ENCODE results near the gene CHMP6. TPM values are rescaled to one million over a fixed set of nuclear protein-coding genes. Genes with fewer than 3 reads are reported as not detected.
"Not testable (repeated sequence)": the region's sequence is repeated elsewhere in the genome, so short reads cannot be mapped to it uniquely, and the experiment has no call there.

The CHMP6 gene
- polyA plus RNA-seq, 1 experiment, result 27.3 TPM

DNA sequence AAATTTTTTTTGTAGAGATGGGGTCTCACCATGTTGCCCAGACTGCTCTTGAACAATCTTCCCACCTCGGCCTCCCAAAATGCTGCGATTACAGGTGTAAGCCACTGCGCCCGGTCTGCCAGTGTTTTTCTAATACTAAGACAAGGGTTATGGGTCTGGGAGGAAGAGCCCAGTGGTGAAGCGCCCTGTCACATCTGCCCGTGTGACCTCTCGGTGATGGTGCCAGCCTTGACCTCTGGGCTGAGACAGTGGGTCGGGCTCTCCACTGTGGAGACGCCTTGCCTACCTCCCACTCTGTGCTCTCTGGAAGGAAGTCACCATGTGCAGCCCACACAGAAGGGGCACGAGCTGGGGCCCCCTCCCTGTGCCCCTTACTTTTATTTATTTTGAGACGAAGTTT lies 38.2 kb downstream of the CHMP6 start:
- peaks cover 9% of the 10 kb centered on the region; the same call in 1 of the 2 replicates for H3K9me3 ChIP-seq (ENCODE audit: control insufficient read depth, insufficient read depth, low read length)
- no peak for DNase-seq (ENCODE audit: low read depth, low spot score)
- H3K4me3 ChIP-seq (ENCODE audit: low read depth, low read length), result no peak overlapping the region
- ChIA-PET POLR2A (interaction anchor here (0.7 kb wide), 1 partner anchor 40 kb away, joined by 3 read pairs; no protein-coding TSS in a partner anchor), CTCF (no interaction called here)
- TF ChIP-seq, protein P1, sequence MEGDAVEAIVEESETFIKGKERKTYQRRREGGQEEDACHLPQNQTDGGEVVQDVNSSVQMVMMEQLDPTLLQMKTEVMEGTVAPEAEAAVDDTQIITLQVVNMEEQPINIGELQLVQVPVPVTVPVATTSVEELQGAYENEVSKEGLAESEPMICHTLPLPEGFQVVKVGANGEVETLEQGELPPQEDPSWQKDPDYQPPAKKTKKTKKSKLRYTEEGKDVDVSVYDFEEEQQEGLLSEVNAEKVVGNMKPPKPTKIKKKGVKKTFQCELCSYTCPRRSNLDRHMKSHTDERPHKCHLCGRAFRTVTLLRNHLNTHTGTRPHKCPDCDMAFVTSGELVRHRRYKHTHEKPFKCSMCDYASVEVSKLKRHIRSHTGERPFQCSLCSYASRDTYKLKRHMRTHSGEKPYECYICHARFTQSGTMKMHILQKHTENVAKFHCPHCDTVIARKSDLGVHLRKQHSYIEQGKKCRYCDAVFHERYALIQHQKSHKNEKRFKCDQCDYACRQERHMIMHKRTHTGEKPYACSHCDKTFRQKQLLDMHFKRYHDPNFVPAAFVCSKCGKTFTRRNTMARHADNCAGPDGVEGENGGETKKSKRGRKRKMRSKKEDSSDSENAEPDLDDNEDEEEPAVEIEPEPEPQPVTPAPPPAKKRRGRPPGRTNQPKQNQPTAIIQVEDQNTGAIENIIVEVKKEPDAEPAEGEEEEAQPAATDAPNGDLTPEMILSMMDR (IDR thresholded peaks at IDR 0.05; ENCODE audit: low read depth, low read length), result no peak
- peaks cover 31% of the 10 kb centered on the region for H3K27me3 ChIP-seq (ENCODE audit: control insufficient read depth, insufficient read depth, low read length)
- no peak overlapping the region for H3K27ac ChIP-seq (ENCODE audit: low read depth, low read length)

DNA sequence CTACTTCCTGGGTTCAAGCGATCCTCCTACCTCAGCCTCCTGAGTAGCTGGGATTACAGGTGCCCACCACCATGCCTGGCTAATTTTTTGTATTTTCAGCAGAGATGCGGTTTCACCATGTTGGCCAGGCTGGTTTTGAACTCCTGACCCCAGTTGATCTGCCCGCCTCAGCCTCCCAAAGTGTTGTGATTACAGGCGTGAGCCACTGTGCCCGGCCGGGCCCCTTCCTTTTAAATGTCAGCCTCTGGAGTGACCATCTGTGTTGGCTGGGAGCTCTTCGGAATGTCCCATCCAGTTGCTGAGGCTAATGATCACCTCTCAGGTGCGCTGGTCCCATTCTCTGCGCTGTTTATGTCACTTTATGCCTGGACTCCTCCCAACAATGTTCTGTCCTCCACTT lies 38.7 kb downstream of the CHMP6 start:
- POLR2A ChIA-PET, result interaction anchor here (0.7 kb wide), 1 partner anchor 40 kb away, joined by 3 read pairs; no protein-coding TSS in a partner anchor
- H3K27ac ChIP-seq (ENCODE audit: low read depth, low read length); H3K9me3 ChIP-seq (ENCODE audit: control insufficient read depth, insufficient read depth, low read length); H3K4me3 ChIP-seq (ENCODE audit: low read depth, low read length); CTCF ChIA-PET; DNase-seq (ENCODE audit: low read depth, low spot score): not testable (repeated sequence)
- peaks cover 27% of the 10 kb centered on the region for H3K27me3 ChIP-seq (ENCODE audit: control insufficient read depth, insufficient read depth, low read length)

DNA sequence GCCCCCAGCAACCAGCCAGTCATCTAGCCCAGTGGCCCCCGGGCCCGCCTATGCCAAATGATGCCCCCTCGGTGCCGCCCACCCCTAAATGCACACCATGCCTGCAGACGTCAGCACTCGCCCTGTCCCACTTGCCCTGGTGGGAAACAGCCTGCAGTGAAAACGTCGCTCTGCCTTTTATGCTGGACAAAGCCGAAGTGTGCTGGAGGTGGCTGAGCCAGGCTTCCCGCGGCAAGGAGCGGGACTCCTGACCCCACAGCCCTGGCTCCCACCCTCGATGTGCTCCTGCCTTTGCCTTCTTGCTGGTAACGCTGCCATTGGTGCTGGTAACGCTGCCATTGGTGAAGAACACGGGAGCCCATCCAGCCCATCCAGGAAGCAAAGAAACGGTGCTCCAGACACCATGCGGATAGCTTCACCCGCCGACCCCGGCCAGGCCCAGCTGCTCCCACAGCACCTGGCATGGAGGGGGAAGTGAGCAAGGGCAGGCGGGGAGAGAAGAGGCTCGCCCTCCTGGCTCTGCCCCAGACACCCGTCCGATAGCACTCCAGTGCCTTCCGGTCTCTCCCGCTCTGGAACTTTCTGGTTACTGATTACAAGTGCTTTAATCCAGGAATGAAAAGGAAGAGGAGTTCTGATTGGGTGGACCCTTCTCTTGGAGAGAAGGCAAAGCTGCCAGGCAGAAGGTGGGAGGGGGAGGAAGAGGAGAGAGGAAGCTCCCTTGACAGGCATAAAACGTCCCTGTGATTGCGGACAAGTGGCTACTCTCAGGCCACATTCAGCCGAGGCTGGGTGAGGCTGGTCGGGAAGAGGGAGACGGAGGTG lies 39.3 kb downstream of the CHMP6 start:
- Histone ChIP-seq H3K4me3 (ENCODE audit: low read depth, low read length) (no peak overlapping the region), H3K27ac (ENCODE audit: low read depth, low read length) (no peak overlapping the region), H3K9me3 (ENCODE audit: control insufficient read depth, insufficient read depth, low read length) (peaks cover 10% of the 10 kb centered on the region; the same call in 1 of the 2 replicates), H3K27me3 (ENCODE audit: control insufficient read depth, insufficient read depth, low read length) (peaks cover 21% of the 10 kb centered on the region)
- TF ChIP-seq, protein P1 (IDR thresholded peaks at IDR 0.05; ENCODE audit: low read depth, low read length), result no peak
- DNase-seq (ENCODE audit: low read depth, low spot score), result no peak
- CTCF ChIA-PET, result no interaction called here
- POLR2A ChIA-PET, result interaction anchor here (0.7 kb wide), 1 partner anchor 41 kb away, joined by 3 read pairs; no protein-coding TSS in a partner anchor

DNA sequence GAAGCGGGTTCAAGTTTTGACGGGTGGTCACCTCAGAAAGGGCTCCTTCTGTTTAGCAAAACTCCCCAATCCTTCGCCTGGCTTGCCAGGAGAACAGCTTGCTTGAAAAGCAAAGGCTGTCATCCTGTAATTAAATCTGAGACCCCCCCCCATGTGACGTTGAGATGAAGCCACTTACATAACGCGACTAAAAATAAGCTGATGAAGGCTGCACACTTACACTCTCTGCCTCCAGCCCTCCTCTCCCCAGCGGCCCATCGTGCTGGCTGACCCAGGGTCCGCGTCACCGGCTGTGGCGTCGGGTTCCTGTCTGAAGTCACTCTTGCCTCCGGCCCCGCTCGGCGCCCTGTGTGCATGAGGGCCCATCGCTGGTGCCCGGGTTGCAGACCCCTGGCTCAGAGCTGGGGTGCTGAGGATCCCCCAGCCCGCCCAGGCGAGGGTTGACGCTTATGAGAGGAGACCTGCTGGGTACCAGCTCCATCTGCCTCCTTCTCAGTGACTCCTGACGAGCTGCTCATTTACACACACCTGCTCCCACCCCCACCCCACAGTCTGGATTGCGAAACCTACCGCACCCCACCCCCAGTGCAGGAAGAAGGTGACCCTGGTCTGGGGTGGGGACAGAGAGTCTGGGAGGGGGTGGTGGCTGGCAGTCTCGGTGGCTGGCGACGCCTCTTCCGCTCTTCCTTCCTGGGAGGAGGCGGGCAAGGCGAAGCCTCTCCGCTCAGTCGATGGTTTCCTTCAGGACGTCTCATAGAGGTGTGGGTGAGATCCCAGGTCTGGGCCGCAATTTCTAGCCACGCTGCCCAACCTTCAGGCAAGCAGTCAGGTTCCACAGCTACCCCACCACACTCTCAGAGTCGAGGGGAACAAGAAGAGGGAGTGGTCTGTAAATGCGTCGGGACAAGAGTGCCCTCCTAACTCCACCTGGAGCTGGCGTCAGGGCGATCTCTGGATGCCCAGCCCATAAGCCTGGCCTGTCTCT lies 40.2 kb downstream of the CHMP6 start:
- DNase-seq (ENCODE audit: low read depth, low spot score), result no peak
- H3K9me3 ChIP-seq (ENCODE audit: control insufficient read depth, insufficient read depth, low read length), result peaks cover 10% of the 10 kb centered on the region; the same call in 1 of the 2 replicates
- CTCF ChIA-PET, result no interaction called here
- H3K27ac ChIP-seq (ENCODE audit: low read depth, low read length), result no peak overlapping the region
- TF ChIP-seq, protein P1 (IDR thresholded peaks at IDR 0.05; ENCODE audit: low read depth, low read length), result no peak
- POLR2A ChIA-PET, result no interaction called here
- peaks cover 13% of the 10 kb centered on the region for H3K27me3 ChIP-seq (ENCODE audit: control insufficient read depth, insufficient read depth, low read length)
- H3K4me3 ChIP-seq (ENCODE audit: low read depth, low read length), result no peak overlapping the region
